ENCODE results near the gene LAIR2. TPM values are rescaled to one million over a fixed set of nuclear protein-coding genes. Genes with fewer than 3 reads are reported as not detected.
A peak's percentile ranks its signal among the peaks of the same experiment; 100 is the strongest.

Gene LAIR2, protein sequence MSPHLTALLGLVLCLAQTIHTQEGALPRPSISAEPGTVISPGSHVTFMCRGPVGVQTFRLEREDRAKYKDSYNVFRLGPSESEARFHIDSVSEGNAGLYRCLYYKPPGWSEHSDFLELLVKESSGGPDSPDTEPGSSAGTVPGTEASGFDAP
- total RNA-seq: 76.8 and 77.7 TPM in 2 replicates

DNA sequence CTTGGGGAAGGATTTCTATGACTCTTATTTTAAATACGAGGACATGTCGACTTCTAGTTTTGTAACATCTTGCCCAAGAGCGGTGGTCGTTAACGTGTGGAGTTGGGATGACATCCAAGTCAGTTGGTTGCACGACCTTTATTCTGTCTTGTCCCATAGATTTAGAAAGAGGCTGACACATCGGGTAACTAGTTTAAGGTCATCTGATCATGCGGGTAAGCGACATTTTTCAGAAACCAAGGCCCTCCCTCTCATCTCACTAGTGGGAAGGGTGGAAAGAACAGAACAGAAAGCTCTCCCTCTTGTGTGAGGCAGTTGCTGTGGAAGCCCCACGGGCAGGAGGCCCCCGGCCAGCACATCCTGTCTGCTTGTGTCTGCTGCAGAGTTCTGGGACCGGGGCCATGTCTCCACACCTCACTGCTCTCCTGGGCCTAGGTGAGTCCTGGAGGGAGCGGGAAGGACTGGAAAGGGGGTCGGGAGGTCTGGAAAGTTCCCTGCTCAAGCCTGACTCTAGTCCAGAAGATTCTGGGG, at the start of gene LAIR2:
LAIR2 (plus strand) TSS at position 314 of the 531 bp plus-strand sequence; CDS start at position 402, 88 bp downstream.
- Mint-ChIP-seq H3K27me3 (ENCODE audit: low read depth) (peaks cover 11% of the 10 kb centered on the region), H3K36me3 (ENCODE audit: low read depth) (peaks cover 15% of the 10 kb centered on the region), H3K9me3 (peaks cover 5% of the 10 kb centered on the region), H3K4me1 (ENCODE audit: low read depth) (peaks cover 40% of the 10 kb centered on the region), H3K4me3 (ENCODE audit: low read depth) (peak within 1 kb of the TSS; percentile 82), H3K27ac (peak within 1 kb of the TSS; percentile 78)
- intact Hi-C loops (cut with micrococcal nuclease): loop anchor here (1.0 kb wide), 1 partner anchor 15 kb away; no protein-coding TSS in a partner anchor
- DNase-seq (ENCODE audit: low spot score): no peak

- Mint-ChIP-seq H3K9me3 (no peaks in the 10 kb centered on the region), H3K4me3 (ENCODE audit: low read depth) (no peak overlapping the region), H3K27me3 (ENCODE audit: low read depth) (no peaks in the 10 kb centered on the region), H3K27ac (no peak overlapping the region), H3K36me3 (ENCODE audit: low read depth) (peaks cover 82% of the 10 kb centered on the region), H3K4me1 (ENCODE audit: low read depth) (peaks cover 18% of the 10 kb centered on the region)
- intact Hi-C loops (cut with micrococcal nuclease): no loop called here
- DNase-seq (ENCODE audit: low spot score): no peak
Measured at GRCh38 chr19:54453921-54454780, 48.5 kb upstream of the LAIR2 start.

- H3K27me3 Mint-ChIP-seq (ENCODE audit: low read depth): no peaks in the 10 kb centered on the region
- H3K4me1 Mint-ChIP-seq (ENCODE audit: low read depth): peaks cover 19% of the 10 kb centered on the region
- no peak for DNase-seq (ENCODE audit: low spot score)
- intact Hi-C loops (cut with micrococcal nuclease): no loop called here
- H3K9me3 Mint-ChIP-seq: no peaks in the 10 kb centered on the region
- peaks cover 84% of the 10 kb centered on the region for H3K36me3 Mint-ChIP-seq (ENCODE audit: low read depth)
- no peak overlapping the region for H3K4me3 Mint-ChIP-seq (ENCODE audit: low read depth)
- no peak overlapping the region for H3K27ac Mint-ChIP-seq
Measured at GRCh38 chr19:54454781-54455675, 47.6 kb upstream of the LAIR2 start.

- DNase-seq (ENCODE audit: low spot score): no peak
- H3K9me3 Mint-ChIP-seq: no peaks in the 10 kb centered on the region
- no peaks in the 10 kb centered on the region for H3K27me3 Mint-ChIP-seq (ENCODE audit: low read depth)
- H3K4me3 Mint-ChIP-seq (ENCODE audit: low read depth): no peak overlapping the region
- no peak overlapping the region for H3K27ac Mint-ChIP-seq
- intact Hi-C loops (cut with micrococcal nuclease): no loop called here
- H3K4me1 Mint-ChIP-seq (ENCODE audit: low read depth): peaks cover 11% of the 10 kb centered on the region
- H3K36me3 Mint-ChIP-seq (ENCODE audit: low read depth): peaks cover 80% of the 10 kb centered on the region
Measured at GRCh38 chr19:54455786-54456422, 46.7 kb upstream of the LAIR2 start.

GRCh38 chr19:54456423-54457373, 45.9 kb upstream of the LAIR2 start:
- Mint-ChIP-seq H3K4me3 (ENCODE audit: low read depth) (no peak overlapping the region), H3K27me3 (ENCODE audit: low read depth) (no peaks in the 10 kb centered on the region), H3K9me3 (no peaks in the 10 kb centered on the region), H3K36me3 (ENCODE audit: low read depth) (peaks cover 78% of the 10 kb centered on the region), H3K27ac (no peak overlapping the region), H3K4me1 (ENCODE audit: low read depth) (peaks cover 6% of the 10 kb centered on the region)
- DNase-seq (ENCODE audit: low spot score): no peak
- intact Hi-C loops (cut with micrococcal nuclease): no loop called here

DNA sequence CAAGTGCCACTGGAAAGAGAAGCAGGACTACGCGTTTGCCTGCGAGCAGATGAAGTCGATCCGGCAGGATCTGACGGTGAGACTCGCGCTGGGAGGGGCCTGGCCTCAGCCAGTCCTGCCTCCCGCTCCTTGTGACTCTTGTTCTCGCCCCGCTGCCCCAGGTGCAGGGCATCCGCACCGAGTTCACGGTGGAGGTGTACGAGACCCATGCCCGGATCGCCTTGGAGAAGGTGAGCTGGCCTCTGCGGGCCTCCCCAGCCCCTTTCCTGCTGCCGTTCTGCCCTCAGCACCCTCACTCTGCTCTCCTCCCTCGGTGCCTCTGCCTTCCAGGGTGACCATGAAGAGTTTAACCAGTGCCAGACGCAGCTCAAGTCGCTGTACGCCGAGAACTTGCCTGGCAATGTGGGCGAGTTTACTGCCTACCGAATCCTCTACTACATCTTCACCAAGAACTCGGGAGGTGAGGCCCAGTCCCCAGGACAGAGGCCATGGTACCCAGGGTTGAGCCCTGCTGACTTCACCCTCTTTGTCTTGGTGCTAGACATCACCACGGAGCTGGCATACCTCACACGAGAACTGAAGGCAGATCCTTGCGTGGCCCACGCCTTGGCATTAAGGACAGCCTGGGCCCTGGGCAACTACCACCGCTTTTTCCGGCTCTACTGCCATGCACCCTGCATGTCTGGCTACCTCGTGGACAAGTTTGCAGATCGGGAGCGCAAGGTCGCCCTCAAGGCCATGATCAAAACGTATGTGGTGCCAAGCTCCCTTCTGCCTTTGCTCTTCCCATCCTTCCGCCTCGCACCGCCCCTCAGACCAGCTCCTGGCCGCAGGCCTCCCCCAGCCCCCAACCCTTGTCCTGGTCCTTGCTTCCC, 44.6 kb upstream of the LAIR2 start:
- H3K4me3 Mint-ChIP-seq (ENCODE audit: low read depth): no peak overlapping the region
- peaks cover 69% of the 10 kb centered on the region for H3K36me3 Mint-ChIP-seq (ENCODE audit: low read depth)
- H3K27ac Mint-ChIP-seq: no peak overlapping the region
- intact Hi-C loops (cut with micrococcal nuclease): no loop called here
- no peaks in the 10 kb centered on the region for H3K27me3 Mint-ChIP-seq (ENCODE audit: low read depth)
- peaks cover 3% of the 10 kb centered on the region for H3K4me1 Mint-ChIP-seq (ENCODE audit: low read depth)
- DNase-seq (ENCODE audit: low spot score): no peak
- no peaks in the 10 kb centered on the region for H3K9me3 Mint-ChIP-seq

DNA sequence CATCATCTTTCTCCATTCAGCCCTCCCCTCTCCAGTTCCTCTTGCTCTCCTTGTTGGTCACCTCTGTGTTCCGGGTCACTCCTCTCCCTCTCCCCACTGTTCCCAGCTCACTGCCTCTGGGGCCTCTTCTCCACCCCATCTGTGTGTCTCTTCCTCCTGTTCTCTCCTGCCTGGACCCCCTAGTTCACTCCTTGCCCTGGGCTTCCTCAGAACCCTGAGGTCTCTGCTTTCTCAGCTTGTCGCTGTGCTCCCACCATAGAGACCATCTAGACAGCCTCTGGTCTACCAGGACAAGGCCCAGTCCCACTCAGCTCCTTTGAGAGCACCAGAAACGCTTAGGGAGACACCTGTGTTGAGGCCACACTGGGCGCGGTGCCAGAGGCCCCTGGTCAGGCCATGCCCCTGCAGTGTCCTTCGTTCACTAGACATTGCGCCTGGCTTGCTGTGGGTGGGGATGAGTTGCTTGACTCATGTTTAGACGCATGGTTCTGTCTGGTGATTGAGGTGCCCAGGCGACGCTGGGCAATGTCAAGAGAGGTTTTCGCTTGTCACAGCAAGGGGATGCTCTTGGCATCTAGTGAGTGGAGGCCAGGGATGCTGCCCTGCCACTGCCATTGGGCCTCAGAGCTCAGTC, 43.9 kb upstream of the LAIR2 start:
- no peak for DNase-seq (ENCODE audit: low spot score)
- H3K27me3 Mint-ChIP-seq (ENCODE audit: low read depth): no peaks in the 10 kb centered on the region
- H3K27ac Mint-ChIP-seq: no peak overlapping the region
- intact Hi-C loops (cut with micrococcal nuclease): no loop called here
- H3K4me1 Mint-ChIP-seq (ENCODE audit: low read depth): peaks cover 3% of the 10 kb centered on the region
- H3K36me3 Mint-ChIP-seq (ENCODE audit: low read depth): peaks cover 62% of the 10 kb centered on the region
- H3K4me3 Mint-ChIP-seq (ENCODE audit: low read depth): no peak overlapping the region
- H3K9me3 Mint-ChIP-seq: no peaks in the 10 kb centered on the region

DNA sequence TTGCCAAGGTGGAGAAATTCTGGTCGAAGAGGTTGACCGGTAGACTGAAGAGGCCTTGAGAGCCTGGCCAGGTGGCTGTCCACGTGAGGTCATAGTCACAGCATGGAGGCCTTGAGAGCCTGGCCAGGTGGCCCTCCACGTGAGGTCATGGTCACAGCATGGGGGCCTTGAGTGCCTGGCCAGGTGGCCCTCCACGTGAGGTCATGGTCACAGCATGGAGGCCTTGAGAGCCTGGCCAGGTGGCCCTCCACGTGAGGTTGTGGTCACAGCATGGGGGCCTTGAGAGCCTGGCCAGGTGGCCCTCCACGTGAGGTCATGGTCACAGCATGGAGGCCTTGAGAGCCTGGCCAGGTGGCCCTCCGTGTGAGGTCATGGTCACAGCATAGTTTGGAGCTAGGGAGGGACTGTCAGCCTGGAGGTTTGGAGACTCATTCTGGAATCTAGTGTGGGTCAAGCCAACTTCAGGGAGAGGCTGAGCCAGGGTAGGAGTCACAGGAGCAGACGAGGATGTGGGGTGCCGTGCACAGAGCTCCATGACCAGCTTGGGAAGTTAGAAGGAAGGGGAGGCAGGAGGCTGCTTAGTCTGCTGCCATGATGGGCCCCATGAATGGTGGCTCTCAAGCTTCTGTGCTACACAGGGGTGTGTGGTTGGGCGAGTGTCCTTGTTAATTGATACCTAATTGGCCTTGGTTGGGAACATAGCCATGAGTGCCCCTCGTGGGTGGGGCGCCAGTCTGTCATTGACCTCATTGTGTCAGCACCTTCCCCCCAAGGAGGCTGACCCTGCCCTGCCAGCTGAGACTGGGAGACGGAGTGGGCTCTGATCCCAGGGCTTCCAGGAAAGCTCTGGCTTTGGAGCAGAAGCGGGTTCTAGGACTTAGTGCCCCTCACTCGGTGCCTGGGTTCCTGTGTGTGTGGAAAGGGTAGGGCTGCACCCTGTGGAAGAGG, 43.1 kb upstream of the LAIR2 start:
- H3K4me3 Mint-ChIP-seq (ENCODE audit: low read depth): peak overlapping the region; percentile 0

GRCh38 chr19:54460230-54461005, 42.2 kb upstream of the LAIR2 start:
- intact Hi-C loops (cut with micrococcal nuclease): loop anchor here (5.0 to 10.0 kb wide), 6 partner anchors 358 to 1162 kb away; partner anchors contain the start of genes KMT5C, MYADM, NDUFA3 and OSCAR
- H3K4me3 Mint-ChIP-seq (ENCODE audit: low read depth): no peak overlapping the region
- H3K9me3 Mint-ChIP-seq: no peaks in the 10 kb centered on the region
- peaks cover 10% of the 10 kb centered on the region for H3K4me1 Mint-ChIP-seq (ENCODE audit: low read depth)
- no peak for DNase-seq (ENCODE audit: low spot score)
- peaks cover 45% of the 10 kb centered on the region for H3K36me3 Mint-ChIP-seq (ENCODE audit: low read depth)
- peaks cover 2% of the 10 kb centered on the region for H3K27me3 Mint-ChIP-seq (ENCODE audit: low read depth)
- no peak overlapping the region for H3K27ac Mint-ChIP-seq

More for the DNA sequence above, 43.1 kb upstream of the LAIR2 start:
- Mint-ChIP-seq H3K27ac (no peak overlapping the region), H3K36me3 (ENCODE audit: low read depth) (peaks cover 54% of the 10 kb centered on the region), H3K4me1 (ENCODE audit: low read depth) (peaks cover 7% of the 10 kb centered on the region), H3K9me3 (no peaks in the 10 kb centered on the region), H3K27me3 (ENCODE audit: low read depth) (no peaks in the 10 kb centered on the region)
- intact Hi-C loops (cut with micrococcal nuclease): loop anchor here (5.0 to 10.0 kb wide), 6 partner anchors 357 to 1163 kb away; partner anchors contain the start of genes KMT5C, MYADM, NDUFA3 and OSCAR
- no peak for DNase-seq (ENCODE audit: low spot score)
